ENCODE results near the gene FSD1L.

DNA sequence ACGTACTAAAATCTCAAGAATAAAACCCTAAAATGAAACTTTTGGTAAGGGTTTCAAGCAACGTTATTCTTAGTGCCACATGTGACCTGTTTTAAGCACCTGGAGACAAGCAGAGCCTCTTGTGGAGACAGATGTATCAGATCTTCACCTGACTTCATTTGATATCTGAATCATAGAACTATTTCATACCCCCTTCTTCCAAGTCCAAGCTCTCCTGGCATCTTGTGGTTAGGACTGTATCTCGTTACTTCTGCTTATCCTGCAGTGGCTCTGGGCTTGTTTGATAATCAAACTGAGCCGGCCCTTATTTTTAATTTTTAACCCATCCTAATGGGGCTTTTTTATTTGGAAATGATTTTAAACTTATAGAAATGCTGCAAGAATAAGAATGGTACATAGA is 11.1 kb upstream of the FSD1L start:
- TF ChIP-seq EZH2 (IDR thresholded peaks at IDR 0.05; ENCODE audit: borderline replicate concordance, insufficient read depth, low read depth, low read length, poor library complexity, severe bottlenecking): no peak
- TF ChIP-seq, protein P1, sequence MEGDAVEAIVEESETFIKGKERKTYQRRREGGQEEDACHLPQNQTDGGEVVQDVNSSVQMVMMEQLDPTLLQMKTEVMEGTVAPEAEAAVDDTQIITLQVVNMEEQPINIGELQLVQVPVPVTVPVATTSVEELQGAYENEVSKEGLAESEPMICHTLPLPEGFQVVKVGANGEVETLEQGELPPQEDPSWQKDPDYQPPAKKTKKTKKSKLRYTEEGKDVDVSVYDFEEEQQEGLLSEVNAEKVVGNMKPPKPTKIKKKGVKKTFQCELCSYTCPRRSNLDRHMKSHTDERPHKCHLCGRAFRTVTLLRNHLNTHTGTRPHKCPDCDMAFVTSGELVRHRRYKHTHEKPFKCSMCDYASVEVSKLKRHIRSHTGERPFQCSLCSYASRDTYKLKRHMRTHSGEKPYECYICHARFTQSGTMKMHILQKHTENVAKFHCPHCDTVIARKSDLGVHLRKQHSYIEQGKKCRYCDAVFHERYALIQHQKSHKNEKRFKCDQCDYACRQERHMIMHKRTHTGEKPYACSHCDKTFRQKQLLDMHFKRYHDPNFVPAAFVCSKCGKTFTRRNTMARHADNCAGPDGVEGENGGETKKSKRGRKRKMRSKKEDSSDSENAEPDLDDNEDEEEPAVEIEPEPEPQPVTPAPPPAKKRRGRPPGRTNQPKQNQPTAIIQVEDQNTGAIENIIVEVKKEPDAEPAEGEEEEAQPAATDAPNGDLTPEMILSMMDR (IDR thresholded peaks at IDR 0.05): no peak
